Neural cell (in vitro differentiated cells): ENCODE data around the gene OTOP2. TPM values are rescaled to one million over a fixed set of nuclear protein-coding genes. Genes with fewer than 3 reads are reported as not detected.

Experiments
- H2AFZ ChIP-seq: fragments of 200-600, 300-800 bp; sonication (generic), shearing (Covaris generic); 2 replicates; pipeline ENCODE4 v1.6.0; 2014; ENCODE audit warnings: low read depth, mild to moderate bottlenecking, antibody characterized with exemption, low read length, moderate library complexity
- H3F3A ChIP-seq: fragments of 200-600 bp; shearing (Covaris generic); 2 replicates; pipeline ENCODE4 v1.6.1; 2016; ENCODE audit warnings: mild to moderate bottlenecking, moderate library complexity, mixed read lengths, antibody characterized with exemption, low read length; ENCODE audit not compliant: insufficient read depth, poor library complexity, severe bottlenecking
- H3K27ac ChIP-seq: fragments of 200-600, 300-800 bp; sonication (generic), shearing (Covaris generic); 2 replicates; pipeline ENCODE4 v1.5.1; 2014; ENCODE audit warnings: mild to moderate bottlenecking, low read length, moderate library complexity
- H3K27me3 ChIP-seq: fragments of 300-800, 200-600 bp; sonication (generic), shearing (Covaris generic); 2 replicates; pipeline ENCODE4 v1.6.0; 2014; ENCODE audit warnings: mild to moderate bottlenecking, low read depth, low read length, moderate library complexity; ENCODE audit not compliant: insufficient read depth
- H3K36me3 ChIP-seq: fragments of 300-800, 200-600 bp; sonication (generic), shearing (Covaris generic); 2 replicates; pipeline ENCODE4 v1.5.1; 2014; ENCODE audit warnings: mild to moderate bottlenecking, antibody characterized with exemption, low read length, moderate library complexity; ENCODE audit not compliant: insufficient read depth
- H3K4me2 ChIP-seq: fragments of 300-800, 200-600 bp; sonication (generic), shearing (Covaris generic); 2 replicates; pipeline ENCODE4 v1.6.0; 2014; ENCODE audit warnings: mild to moderate bottlenecking, low read length
- H3K4me3 ChIP-seq: fragments of 300-800, 200-600 bp; sonication (generic), shearing (Covaris generic); 2 replicates; pipeline ENCODE4 v1.5.1; 2014; ENCODE audit warnings: mild to moderate bottlenecking, low read length, moderate library complexity
- H3K79me2 ChIP-seq: fragments of 200-600 bp; shearing (Covaris generic); replicated peaks from 2 replicates; pipeline ENCODE4 v1.6.0; 2014; ENCODE audit warnings: mild to moderate bottlenecking, low read length, moderate library complexity; ENCODE audit not compliant: insufficient read depth
- H3K9ac ChIP-seq: fragments of 300-800, 200-600 bp; sonication (generic), shearing (Covaris generic); 2 replicates; pipeline ENCODE4 v1.6.1; 2016; ENCODE audit warnings: mild to moderate bottlenecking, low read length, mixed read lengths
- H3K9me2 ChIP-seq: fragments of 200-600 bp; shearing (Covaris generic); 2 replicates; pipeline ENCODE4 v1.6.1; 2016; ENCODE audit warnings: mild to moderate bottlenecking, low read length, mixed read lengths; ENCODE audit not compliant: insufficient read depth
- H3K9me3 ChIP-seq: fragments of 200-600, 300-800 bp; sonication (generic), shearing (Covaris generic); 2 replicates; pipeline ENCODE4 v1.6.1; 2016; ENCODE audit warnings: mild to moderate bottlenecking, mixed run types, low read length, moderate library complexity, mixed read lengths
- H4K20me1 ChIP-seq: fragments of 200-600 bp; shearing (Covaris generic); 2 replicates; pipeline ENCODE4 v1.6.1; 2016; ENCODE audit warnings: mild to moderate bottlenecking, mixed run types; ENCODE audit not compliant: insufficient read depth
- EP300 ChIP-seq: fragments of 450-650 bp; conservative IDR thresholded peaks from 2 replicates; pipeline ENCODE4 v1.6.1; 2014; ENCODE audit warnings: antibody characterized with exemption, mild to moderate bottlenecking, moderate library complexity; ENCODE audit not compliant: poor library complexity, severe bottlenecking
- EZH2 ChIP-seq: fragments of 200-600, 300-800 bp; shearing (Covaris generic), sonication (generic); IDR thresholded peaks from 2 replicates; pipeline ENCODE4 v1.6.1; 2014; ENCODE audit warnings: antibody characterized with exemption, low read length, borderline replicate concordance, mild to moderate bottlenecking; ENCODE audit not compliant: insufficient read depth, poor library complexity, severe bottlenecking
- MXI1 ChIP-seq: fragments of 450-650 bp; conservative IDR thresholded peaks from 2 replicates; pipeline ENCODE4 v1.6.1; 2014; ENCODE audit warnings: antibody characterized with exemption, mild to moderate bottlenecking; ENCODE audit not compliant: poor library complexity, severe bottlenecking
- POLR2AphosphoS5 ChIP-seq: IDR thresholded peaks from 2 replicates; pipeline ENCODE4 v1.6.1; 2012
- RAD21 ChIP-seq: fragments of 450-650 bp; conservative IDR thresholded peaks from 2 replicates; pipeline ENCODE4 v1.6.1; 2014; ENCODE audit warnings: antibody characterized with exemption, mild to moderate bottlenecking, moderate library complexity
- SMC3 ChIP-seq: fragments of 450-650 bp; conservative IDR thresholded peaks from 2 replicates; pipeline ENCODE4 v1.6.1; 2014; ENCODE audit warnings: antibody characterized with exemption, mild to moderate bottlenecking, moderate library complexity; ENCODE audit not compliant: poor library complexity
- TAF1 ChIP-seq: IDR thresholded peaks from 2 replicates; pipeline ENCODE4 v1.6.1; 2012; ENCODE audit warnings: low read depth
- polyA plus RNA-seq: library from polyadenylated mRNA; depleted of rRNA; stranded (reverse); fragments of >200 nt; gene quantifications from 2 replicates; pipeline ENCODE4 v1.2.3, GENCODE V29; 2014
- TF ChIP-seq, protein P1 (sequence below): IDR thresholded peaks from 2 replicates; pipeline ENCODE4 v1.6.1; 2012; ENCODE audit warnings: borderline replicate concordance
- TF ChIP-seq, protein P2 (sequence below): fragments of 450-650 bp; IDR thresholded peaks from 2 replicates; pipeline ENCODE4 v1.5.1; 2014; ENCODE audit warnings: antibody characterized with exemption, mild to moderate bottlenecking, moderate library complexity; ENCODE audit not compliant: poor library complexity, severe bottlenecking

Gene OTOP2
- polyA plus RNA-seq, 1 donor from 2014 or later, result not detected

DNA sequence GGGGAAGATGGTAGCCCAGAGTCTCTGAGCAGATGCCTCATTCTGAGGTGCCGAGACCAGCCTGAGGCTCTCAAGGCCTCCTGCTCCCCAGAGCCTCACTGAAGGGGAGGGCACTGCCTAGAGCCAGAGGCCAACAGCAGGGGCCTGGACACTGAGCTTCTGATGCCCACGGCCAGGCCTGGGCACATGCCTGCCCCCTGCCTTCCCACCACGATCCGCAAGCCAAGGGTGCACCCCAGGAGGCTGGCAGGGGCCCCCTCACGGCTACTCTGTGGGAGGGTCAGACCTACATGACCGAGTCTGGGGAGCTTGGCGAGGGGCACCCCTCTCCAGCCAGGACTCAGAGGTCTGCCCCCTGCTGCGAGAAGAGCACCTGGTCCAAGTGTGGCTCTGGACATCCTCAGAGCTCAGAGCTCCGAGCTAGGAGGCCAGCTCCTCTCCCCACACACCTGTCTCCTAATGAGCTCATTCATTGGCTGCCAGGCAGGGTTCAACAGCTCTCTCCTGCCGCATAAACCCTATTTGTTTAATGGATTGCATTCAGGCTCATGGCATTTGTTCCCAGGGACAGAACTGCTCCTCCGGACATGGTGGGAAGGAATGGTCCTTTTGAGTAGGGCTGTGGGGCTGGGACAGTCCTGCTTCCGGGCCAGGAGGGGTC, 25.5 kb downstream of the OTOP2 start:
- Histone ChIP-seq H3K9me3 (no peaks in the 10 kb centered on the region), H4K20me1 (no peaks in the 10 kb centered on the region), H3F3A (no peaks in the 10 kb centered on the region), H3K27me3 (peaks cover 4% of the 10 kb centered on the region), H3K4me3 (no peak overlapping the region), H3K9me2 (no peaks in the 10 kb centered on the region), H2AFZ (no peak overlapping the region), H3K4me2 (no peak overlapping the region), H3K9ac (no peak overlapping the region), H3K27ac (no peak overlapping the region), H3K79me2 (no peaks in the 10 kb centered on the region), H3K36me3 (no peaks in the 10 kb centered on the region)
- TF ChIP-seq RAD21 (no peak), SMC3 (no peak), MXI1 (no peak), POLR2AphosphoS5 (no peak), EP300 (no peak), TAF1 (no peak), EZH2 (no peak)
- TF ChIP-seq, protein P1, sequence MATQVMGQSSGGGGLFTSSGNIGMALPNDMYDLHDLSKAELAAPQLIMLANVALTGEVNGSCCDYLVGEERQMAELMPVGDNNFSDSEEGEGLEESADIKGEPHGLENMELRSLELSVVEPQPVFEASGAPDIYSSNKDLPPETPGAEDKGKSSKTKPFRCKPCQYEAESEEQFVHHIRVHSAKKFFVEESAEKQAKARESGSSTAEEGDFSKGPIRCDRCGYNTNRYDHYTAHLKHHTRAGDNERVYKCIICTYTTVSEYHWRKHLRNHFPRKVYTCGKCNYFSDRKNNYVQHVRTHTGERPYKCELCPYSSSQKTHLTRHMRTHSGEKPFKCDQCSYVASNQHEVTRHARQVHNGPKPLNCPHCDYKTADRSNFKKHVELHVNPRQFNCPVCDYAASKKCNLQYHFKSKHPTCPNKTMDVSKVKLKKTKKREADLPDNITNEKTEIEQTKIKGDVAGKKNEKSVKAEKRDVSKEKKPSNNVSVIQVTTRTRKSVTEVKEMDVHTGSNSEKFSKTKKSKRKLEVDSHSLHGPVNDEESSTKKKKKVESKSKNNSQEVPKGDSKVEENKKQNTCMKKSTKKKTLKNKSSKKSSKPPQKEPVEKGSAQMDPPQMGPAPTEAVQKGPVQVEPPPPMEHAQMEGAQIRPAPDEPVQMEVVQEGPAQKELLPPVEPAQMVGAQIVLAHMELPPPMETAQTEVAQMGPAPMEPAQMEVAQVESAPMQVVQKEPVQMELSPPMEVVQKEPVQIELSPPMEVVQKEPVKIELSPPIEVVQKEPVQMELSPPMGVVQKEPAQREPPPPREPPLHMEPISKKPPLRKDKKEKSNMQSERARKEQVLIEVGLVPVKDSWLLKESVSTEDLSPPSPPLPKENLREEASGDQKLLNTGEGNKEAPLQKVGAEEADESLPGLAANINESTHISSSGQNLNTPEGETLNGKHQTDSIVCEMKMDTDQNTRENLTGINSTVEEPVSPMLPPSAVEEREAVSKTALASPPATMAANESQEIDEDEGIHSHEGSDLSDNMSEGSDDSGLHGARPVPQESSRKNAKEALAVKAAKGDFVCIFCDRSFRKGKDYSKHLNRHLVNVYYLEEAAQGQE, result no peak
- TF ChIP-seq, protein P2, sequence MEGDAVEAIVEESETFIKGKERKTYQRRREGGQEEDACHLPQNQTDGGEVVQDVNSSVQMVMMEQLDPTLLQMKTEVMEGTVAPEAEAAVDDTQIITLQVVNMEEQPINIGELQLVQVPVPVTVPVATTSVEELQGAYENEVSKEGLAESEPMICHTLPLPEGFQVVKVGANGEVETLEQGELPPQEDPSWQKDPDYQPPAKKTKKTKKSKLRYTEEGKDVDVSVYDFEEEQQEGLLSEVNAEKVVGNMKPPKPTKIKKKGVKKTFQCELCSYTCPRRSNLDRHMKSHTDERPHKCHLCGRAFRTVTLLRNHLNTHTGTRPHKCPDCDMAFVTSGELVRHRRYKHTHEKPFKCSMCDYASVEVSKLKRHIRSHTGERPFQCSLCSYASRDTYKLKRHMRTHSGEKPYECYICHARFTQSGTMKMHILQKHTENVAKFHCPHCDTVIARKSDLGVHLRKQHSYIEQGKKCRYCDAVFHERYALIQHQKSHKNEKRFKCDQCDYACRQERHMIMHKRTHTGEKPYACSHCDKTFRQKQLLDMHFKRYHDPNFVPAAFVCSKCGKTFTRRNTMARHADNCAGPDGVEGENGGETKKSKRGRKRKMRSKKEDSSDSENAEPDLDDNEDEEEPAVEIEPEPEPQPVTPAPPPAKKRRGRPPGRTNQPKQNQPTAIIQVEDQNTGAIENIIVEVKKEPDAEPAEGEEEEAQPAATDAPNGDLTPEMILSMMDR, result no peak

DNA sequence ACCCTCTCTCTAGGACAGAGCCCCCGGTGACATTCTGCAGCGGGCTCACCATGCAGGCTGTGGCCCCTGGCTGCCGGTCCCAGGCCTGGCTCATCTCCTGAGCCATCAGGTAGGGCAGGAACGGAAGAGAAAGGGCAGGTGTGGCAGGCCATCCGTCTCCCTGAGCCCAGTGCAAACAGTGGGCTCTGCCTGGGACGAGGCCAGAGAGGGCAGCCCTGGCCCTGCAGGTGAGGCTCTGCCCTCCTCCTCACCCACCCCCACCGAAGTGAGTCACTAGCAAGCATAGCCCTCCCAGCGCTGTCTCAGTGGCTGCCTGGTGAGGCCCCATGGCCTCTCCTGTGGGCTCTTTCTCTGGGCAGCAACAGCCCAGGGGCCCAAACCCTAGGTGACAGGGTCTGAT, 26.1 kb downstream of the OTOP2 start:
- TF ChIP-seq TAF1 (no peak), SMC3 (no peak), MXI1 (no peak), RAD21 (no peak), EZH2 (no peak), EP300 (no peak), POLR2AphosphoS5 (no peak)
- TF ChIP-seq, protein P1, result no peak
- TF ChIP-seq, protein P2, result no peak

More for the DNA sequence above, 26.1 kb downstream of the OTOP2 start:
- Histone ChIP-seq H3K27me3 (peaks cover 2% of the 10 kb centered on the region), H3K27ac (no peak overlapping the region), H3K9me3 (no peaks in the 10 kb centered on the region), H3K9ac (no peak overlapping the region), H4K20me1 (no peaks in the 10 kb centered on the region), H2AFZ (no peak overlapping the region), H3K4me2 (no peak overlapping the region), H3K36me3 (no peaks in the 10 kb centered on the region), H3F3A (no peaks in the 10 kb centered on the region), H3K9me2 (no peaks in the 10 kb centered on the region), H3K79me2 (no peaks in the 10 kb centered on the region), H3K4me3 (no peak overlapping the region)
